Smooth muscle cell (in vitro differentiated cells): ENCODE measurements around the gene TCF12. TPM values are rescaled to one million over a fixed set of nuclear protein-coding genes. Genes with fewer than 3 reads are reported as not detected.
"Not testable (repeated sequence)": the region's sequence is repeated elsewhere in the genome, so short reads cannot be mapped to it uniquely, and the experiment has no call there.

Experiments used
- DNase-seq: peaks from one replicate; lab custom pipeline; 2025; ENCODE audit not compliant: unreplicated experiment; lab: John Stamatoyannopoulos, UW
- H2AFZ ChIP-seq: fragments of 200-600 bp; sonication (generic); 2 replicates; pipeline ENCODE4 v1.6.0; 2016; ENCODE audit warnings: antibody characterized with exemption, low read depth, mild to moderate bottlenecking
- H3F3A ChIP-seq: fragments of 200-600 bp; sonication (generic); 2 replicates; pipeline ENCODE4 v1.6.0; 2017; ENCODE audit warnings: antibody characterized with exemption, low read depth
- H3K27ac ChIP-seq: fragments of 200-600 bp; sonication (generic); 2 replicates; pipeline ENCODE4 v1.5.1; 2016; ENCODE audit warnings: low read depth, mild to moderate bottlenecking
- H3K27me3 ChIP-seq: fragments of 200-600 bp; sonication (generic); 2 replicates; pipeline ENCODE4 v1.6.1; 2016; ENCODE audit warnings: low read depth, mild to moderate bottlenecking
- H3K36me3 ChIP-seq: fragments of 200-600 bp; sonication (generic); 2 replicates; pipeline ENCODE4 v1.5.1; 2016; ENCODE audit warnings: low read depth
- H3K4me1 ChIP-seq: fragments of 200-600 bp; sonication (generic); 2 replicates; pipeline ENCODE4 v1.5.1; 2016; ENCODE audit warnings: low read depth
- H3K4me2 ChIP-seq: fragments of 200-600 bp; sonication (generic); 2 replicates; pipeline ENCODE4 v1.6.0; 2016; ENCODE audit warnings: mild to moderate bottlenecking
- H3K4me3 ChIP-seq: fragments of 200-600 bp; sonication (generic); 2 replicates; pipeline ENCODE4 v1.5.1; 2016; ENCODE audit warnings: mild to moderate bottlenecking
- H3K79me2 ChIP-seq: fragments of 200-600 bp; sonication (generic); 2 replicates; pipeline ENCODE4 v1.6.0; 2016; ENCODE audit warnings: low read depth, mild to moderate bottlenecking
- H3K9ac ChIP-seq: fragments of 200-600 bp; sonication (generic); 2 replicates; pipeline ENCODE4 v1.6.0; 2016; ENCODE audit warnings: low read depth
- H3K9me3 ChIP-seq: fragments of 200-600 bp; sonication (generic); replicated peaks from 2 replicates; pipeline ENCODE4 v1.5.1; 2016; ENCODE audit warnings: low read depth
- H4K20me1 ChIP-seq: fragments of 200-600 bp; sonication (generic); 2 replicates; pipeline ENCODE4 v1.6.0; 2016; ENCODE audit warnings: low read depth
- CTCF ChIP-seq: fragments of 200-600 bp; sonication (generic); IDR thresholded peaks from 2 replicates; pipeline ENCODE4 v1.5.1; 2017; ENCODE audit warnings: borderline replicate concordance, mild to moderate bottlenecking, antibody characterized with exemption; ENCODE audit not compliant: insufficient read depth, poor library complexity, severe bottlenecking
- WGBS: methylation state at CpG from one replicate; pipeline ENCODE4 v1.1.7; 2016; ENCODE audit warnings: low lambda C conversion rate; 5-methylcytosine and 5-hydroxymethylcytosine counted together
- polyA plus RNA-seq: library from polyadenylated mRNA; unstranded; fragments of >200 nt; fragmentation: Nextera tagmentation; extraction: Ambion mirVana; gene quantifications from 2 replicates; pipeline ENCODE4 v1.2.1, GENCODE V29; 2016
- total RNA-seq: library from RNA; depleted of rRNA; stranded (reverse); fragments of >200 nt; gene quantifications from 2 replicates; pipeline ENCODE4 v1.2.3, GENCODE V29; 2014

TCF12 gene
- total and polyA plus RNA-seq, 2 experiments from 2014 or later, result 54.1 to 302 TPM

DNA sequence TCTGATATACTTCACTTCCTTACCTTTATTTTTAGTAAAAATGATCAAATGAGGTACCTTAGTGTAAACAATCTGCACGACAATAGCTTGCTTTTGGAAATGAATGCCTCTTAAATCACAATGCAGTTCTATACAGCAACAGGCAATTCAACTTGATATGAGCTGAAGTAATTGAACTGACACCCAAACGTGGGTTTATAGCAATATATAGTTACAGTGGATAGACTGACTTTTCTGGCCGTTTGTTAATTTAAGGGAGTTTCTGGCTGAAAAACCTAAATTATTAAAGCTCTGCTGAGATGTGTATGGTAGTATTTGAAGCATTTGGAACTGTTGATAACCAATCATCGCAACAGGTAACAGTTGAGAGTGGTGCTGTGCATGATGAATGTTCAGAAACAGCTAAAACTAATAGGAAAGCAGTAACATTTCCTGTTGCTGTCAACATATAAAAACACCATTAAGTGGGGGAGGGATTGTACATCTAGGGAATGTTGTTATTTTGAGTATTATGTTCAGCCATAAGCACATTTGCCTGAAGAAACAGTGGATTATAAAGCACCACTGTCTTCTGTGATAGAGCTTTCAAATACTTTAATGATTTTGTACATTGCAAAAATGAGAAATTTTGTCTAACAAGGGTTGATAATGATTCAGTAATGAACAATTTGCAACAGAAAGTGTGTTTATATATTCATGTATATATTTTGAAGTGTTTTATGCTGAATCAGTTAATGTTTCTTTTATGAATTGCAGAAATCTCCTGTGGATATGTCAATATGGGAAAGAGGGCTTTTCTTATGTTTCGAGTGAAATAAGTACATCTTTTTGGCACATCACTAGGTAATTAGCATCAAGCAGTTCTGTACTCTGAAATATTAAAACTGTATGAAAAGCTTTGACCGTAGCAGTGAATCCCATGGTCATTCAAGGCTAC is 176.1 kb downstream of the TCF12 start:
- Histone ChIP-seq H4K20me1 (peaks cover 44% of the 10 kb centered on the region), H3K4me1 (no peaks in the 10 kb centered on the region), H3K9ac (no peak overlapping the region), H3K79me2 (peaks cover 9% of the 10 kb centered on the region), H3K27ac (no peak overlapping the region), H3K9me3 (no peaks in the 10 kb centered on the region), H3K4me3 (no peak overlapping the region), H3K36me3 (peaks cover 4% of the 10 kb centered on the region), H3K4me2 (no peak overlapping the region), H2AFZ (no peak overlapping the region), H3K27me3 (no peaks in the 10 kb centered on the region), H3F3A (no peaks in the 10 kb centered on the region)
- WGBS, result 92% methylated on average over 6 of the region's 6 CpGs
- TF ChIP-seq CTCF, result no peak
- DNase-seq, result no peak

DNA sequence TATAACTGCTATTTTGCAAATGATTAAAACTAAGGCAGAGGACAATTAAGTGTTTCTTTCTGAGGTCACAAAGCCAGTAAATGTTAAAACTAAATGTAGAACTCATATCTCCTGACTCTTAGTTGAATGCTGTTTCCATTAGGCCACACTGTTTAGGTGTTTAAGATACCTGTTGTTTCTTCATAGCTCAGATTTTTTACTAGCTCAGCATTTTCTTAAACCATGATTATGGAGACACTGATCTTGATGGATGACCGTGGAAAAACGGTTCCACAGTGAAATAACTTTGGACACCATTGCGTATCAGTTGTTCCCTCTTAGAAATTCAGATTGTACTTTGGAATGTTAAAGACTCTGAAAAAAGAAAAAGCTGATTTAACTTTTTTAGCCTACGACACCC is 177.5 kb downstream of the TCF12 start:
- H3K4me1 ChIP-seq, result no peaks in the 10 kb centered on the region
- H3F3A ChIP-seq, result no peaks in the 10 kb centered on the region
- DNase-seq, result no peak
- no peak overlapping the region for H3K27ac ChIP-seq
- H3K9me3 ChIP-seq, result no peaks in the 10 kb centered on the region
- H3K4me3 ChIP-seq, result no peak overlapping the region
- no peak overlapping the region for H3K4me2 ChIP-seq
- H3K79me2 ChIP-seq, result peaks cover 6% of the 10 kb centered on the region
- H4K20me1 ChIP-seq, result peaks cover 43% of the 10 kb centered on the region
- peaks cover 4% of the 10 kb centered on the region for H3K36me3 ChIP-seq
- WGBS, result 84% methylated on average over 4 of the region's 4 CpGs
- no peak overlapping the region for H3K9ac ChIP-seq
- no peaks in the 10 kb centered on the region for H3K27me3 ChIP-seq
- no peak overlapping the region for H2AFZ ChIP-seq
- no peak for TF ChIP-seq CTCF

- peaks cover 47% of the 10 kb centered on the region for H4K20me1 ChIP-seq
- no peak for TF ChIP-seq CTCF
- H3K36me3 ChIP-seq, result peaks cover 4% of the 10 kb centered on the region
- no peaks in the 10 kb centered on the region for H3F3A ChIP-seq
- H3K9ac ChIP-seq, result no peak overlapping the region
- H3K9me3 ChIP-seq, result no peaks in the 10 kb centered on the region
- H3K27ac ChIP-seq, result no peak overlapping the region
- peaks cover 13% of the 10 kb centered on the region for H3K79me2 ChIP-seq
- WGBS, result 94% methylated on average over 1 of the region's 1 CpG
- no peak overlapping the region for H2AFZ ChIP-seq
- no peaks in the 10 kb centered on the region for H3K27me3 ChIP-seq
- H3K4me3 ChIP-seq, result no peak overlapping the region
- H3K4me2 ChIP-seq, result no peak overlapping the region
- no peaks in the 10 kb centered on the region for H3K4me1 ChIP-seq
- DNase-seq, result no peak
These were observed 178.8 kb downstream of the TCF12 start for GRCh38 chr15:57097246-57097645.

DNA sequence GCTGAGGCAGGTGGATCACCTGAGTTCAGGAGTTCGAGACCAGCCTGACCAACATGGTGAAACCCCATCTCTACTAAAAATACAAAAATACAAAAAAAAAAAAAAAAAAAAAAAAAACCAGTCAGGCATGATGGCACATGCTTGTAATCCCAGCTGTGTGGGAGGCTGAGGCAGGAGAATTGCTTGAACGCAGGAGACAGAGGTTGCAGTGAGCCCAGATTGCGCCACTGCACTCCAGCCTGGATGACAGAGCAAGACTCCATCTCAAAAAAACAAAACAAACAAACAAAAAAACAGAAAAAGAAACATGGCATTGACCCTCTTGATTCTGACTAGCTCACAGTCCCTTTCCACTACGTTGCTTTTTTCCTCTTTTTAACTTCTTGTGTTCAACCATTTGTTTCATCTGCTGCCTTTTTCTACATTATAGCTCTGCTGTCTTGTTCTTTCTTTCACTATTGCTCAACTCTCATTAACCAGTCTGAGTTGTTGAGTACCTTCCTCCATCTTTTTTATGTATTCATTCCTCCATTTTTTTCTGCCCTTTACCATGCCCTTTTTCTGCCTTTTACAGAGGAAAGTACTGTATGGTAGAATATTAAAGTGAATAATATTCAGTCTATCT is 179.6 kb downstream of the TCF12 start:
- not testable (repeated sequence) for H3K36me3 ChIP-seq, H3K4me3 ChIP-seq, H3K4me2 ChIP-seq, H3K27ac ChIP-seq, H3K9me3 ChIP-seq, DNase-seq, H3K9ac ChIP-seq, H3K27me3 ChIP-seq, H2AFZ ChIP-seq, H3K4me1 ChIP-seq, H3F3A ChIP-seq
- Histone ChIP-seq H3K79me2 (peaks cover 20% of the 10 kb centered on the region), H4K20me1 (peaks cover 55% of the 10 kb centered on the region)
- WGBS, result 78% methylated on average over 4 of the region's 4 CpGs
